Right lobe of liver (tissue), 4 donors: ENCODE data around the gene PDZD2.

Experiments
- POLR2A ChIP-seq: fragments of 450-650 bp; IDR thresholded peaks from one replicate; pipeline ENCODE4 v1.6.1; 2017; ENCODE audit warnings: antibody characterized with exemption, mild to moderate bottlenecking
- TF ChIP-seq, protein P1 (sequence below), 4 donors: fragments of 200-600 bp in 3 of 4; fragments of 450-650 bp in 1 of 4; IDR thresholded peaks; one replicate each; pipeline versions ENCODE4 v1.5.1 to v1.8.0; 2016 to 2022; ENCODE audit warnings: antibody characterized with exemption in 4 of 4, mild to moderate bottlenecking in 2 of 4
- donor health status: DM: no; HTN: no; CAD: no.
- donor health status: DM: no; HTN: no; CAD: no.
- donor health status: DM: no; HTN: yes; CAD: no.

DNA sequence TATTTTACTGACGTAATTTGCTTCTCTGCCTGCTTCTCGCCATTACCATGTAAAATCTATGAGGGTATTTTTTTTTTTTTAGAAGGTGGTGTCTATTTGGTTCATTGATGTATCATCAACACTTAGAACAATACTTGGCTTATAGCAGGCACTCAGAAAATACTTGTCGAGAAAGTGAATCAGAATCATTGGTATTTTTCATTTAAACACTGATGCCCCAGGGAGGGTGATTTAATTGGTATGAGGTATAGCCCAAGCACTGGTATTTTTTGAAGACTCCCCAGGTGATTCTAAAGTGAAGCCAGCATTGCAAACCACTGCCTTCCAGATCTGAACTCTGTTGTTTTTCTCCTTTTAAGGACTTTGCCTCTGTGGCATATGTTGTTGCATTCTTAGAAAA is 16.6 kb downstream of the PDZD2 start:
- TF ChIP-seq, protein P1, sequence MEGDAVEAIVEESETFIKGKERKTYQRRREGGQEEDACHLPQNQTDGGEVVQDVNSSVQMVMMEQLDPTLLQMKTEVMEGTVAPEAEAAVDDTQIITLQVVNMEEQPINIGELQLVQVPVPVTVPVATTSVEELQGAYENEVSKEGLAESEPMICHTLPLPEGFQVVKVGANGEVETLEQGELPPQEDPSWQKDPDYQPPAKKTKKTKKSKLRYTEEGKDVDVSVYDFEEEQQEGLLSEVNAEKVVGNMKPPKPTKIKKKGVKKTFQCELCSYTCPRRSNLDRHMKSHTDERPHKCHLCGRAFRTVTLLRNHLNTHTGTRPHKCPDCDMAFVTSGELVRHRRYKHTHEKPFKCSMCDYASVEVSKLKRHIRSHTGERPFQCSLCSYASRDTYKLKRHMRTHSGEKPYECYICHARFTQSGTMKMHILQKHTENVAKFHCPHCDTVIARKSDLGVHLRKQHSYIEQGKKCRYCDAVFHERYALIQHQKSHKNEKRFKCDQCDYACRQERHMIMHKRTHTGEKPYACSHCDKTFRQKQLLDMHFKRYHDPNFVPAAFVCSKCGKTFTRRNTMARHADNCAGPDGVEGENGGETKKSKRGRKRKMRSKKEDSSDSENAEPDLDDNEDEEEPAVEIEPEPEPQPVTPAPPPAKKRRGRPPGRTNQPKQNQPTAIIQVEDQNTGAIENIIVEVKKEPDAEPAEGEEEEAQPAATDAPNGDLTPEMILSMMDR (IDR thresholded peaks at IDR 0.05): no peak
- no peak for TF ChIP-seq POLR2A
